Brain microvascular endothelial cell (primary cell): ENCODE measurements around the gene RAD21L1.

Experiments
- DNase-seq: peaks from one replicate; pipeline ENCODE4 v3.0.0-alpha.2; 2020
- H3K27ac ChIP-seq: fragments of 250-450 bp; sonication (Bioruptor Pico); 2 replicates; pipeline ENCODE4 v1.5.1; 2020; ENCODE audit warnings: mild to moderate bottlenecking, moderate library complexity
- H3K27me3 ChIP-seq: fragments of 250-450 bp; sonication (Bioruptor Pico); replicated peaks from 2 replicates; pipeline ENCODE4 v1.5.1; 2020; ENCODE audit warnings: mild to moderate bottlenecking
- H3K36me3 ChIP-seq: fragments of 250-450 bp; sonication (Bioruptor Pico); replicated peaks from 2 replicates; pipeline ENCODE4 v1.5.1; 2020; ENCODE audit warnings: mild to moderate bottlenecking
- H3K4me3 ChIP-seq: 2 replicates; pipeline ENCODE4 v1.5.1; 2011; ENCODE audit warnings: low read depth, mild to moderate bottlenecking, control low read depth, low read length, moderate library complexity
- CTCF ChIP-seq: IDR thresholded peaks from 2 replicates; pipeline ENCODE4 v1.5.1; 2011; ENCODE audit warnings: low read depth, mild to moderate bottlenecking, moderate library complexity, low read length, control low read depth, inconsistent platforms; ENCODE audit errors: missing control alignments
- in situ Hi-C: cut with HindIII; loops from 2 replicates; pipeline ENCODE4 v1.10.0; 2017; ENCODE audit warnings: low sequenced_read_pairs, low pct_ligation_motif_present

The RAD21L1 gene

GRCh38 chr20:1224205-1224890 lies 1.5 kb upstream of the RAD21L1 start:
- Histone ChIP-seq H3K4me3 (no peak overlapping the region), H3K36me3 (no peaks in the 10 kb centered on the region), H3K27ac (no peak overlapping the region), H3K27me3 (peaks cover 3% of the 10 kb centered on the region)
- in situ Hi-C loops: no loop called here
- DNase-seq: no peak
- no peak for TF ChIP-seq CTCF

GRCh38 chr20:1225263-1225782 lies 521 bp upstream of the RAD21L1 start:
- no peak for DNase-seq
- peaks cover 2% of the 10 kb centered on the region for H3K27me3 ChIP-seq
- in situ Hi-C loops: no loop called here
- H3K4me3 ChIP-seq: peak overlapping the region; percentile 50
- H3K27ac ChIP-seq: no peak overlapping the region
- TF ChIP-seq CTCF: no peak
- H3K36me3 ChIP-seq: no peaks in the 10 kb centered on the region

- in situ Hi-C loops: no loop called here
- TF ChIP-seq CTCF: no peak
- Histone ChIP-seq H3K36me3 (no peaks in the 10 kb centered on the region), H3K4me3 (no peak overlapping the region), H3K27ac (no peak overlapping the region), H3K27me3 (peaks cover 2% of the 10 kb centered on the region)
- DNase-seq: no peak
These were observed 3.7 kb downstream of the RAD21L1 start for GRCh38 chr20:1229541-1229940.

GRCh38 chr20:1232286-1233111 lies 6.7 kb downstream of the RAD21L1 start:
- Histone ChIP-seq H3K36me3 (no peaks in the 10 kb centered on the region), H3K27ac (no peak overlapping the region), H3K27me3 (no peaks in the 10 kb centered on the region), H3K4me3 (no peak overlapping the region)
- no peak for TF ChIP-seq CTCF
- in situ Hi-C loops: no loop called here
- DNase-seq: no peak

- DNase-seq: no peak
These were observed 14.7 kb downstream of the RAD21L1 start for GRCh38 chr20:1240549-1240948.

More at GRCh38 chr20:1240549-1240948, 14.7 kb downstream of the RAD21L1 start:
- in situ Hi-C loops: no loop called here
- H3K27me3 ChIP-seq: no peaks in the 10 kb centered on the region
- H3K27ac ChIP-seq: no peak overlapping the region
- H3K4me3 ChIP-seq: no peak overlapping the region
- no peaks in the 10 kb centered on the region for H3K36me3 ChIP-seq
- TF ChIP-seq CTCF: no peak
